Eye (tissue), 1 donor: Measurements from ENCODE around the gene SEC63.
A peak's percentile ranks its signal among the peaks of the same experiment; 100 is the strongest.
"Not testable (repeated sequence)": the region's sequence is repeated elsewhere in the genome, so short reads cannot be mapped to it uniquely, and the experiment has no call there.

Experiments
- DNase-seq: peaks from one replicate; pipeline ENCODE4 v3.0.0-alpha.2; 2015

Gene SEC63

DNA sequence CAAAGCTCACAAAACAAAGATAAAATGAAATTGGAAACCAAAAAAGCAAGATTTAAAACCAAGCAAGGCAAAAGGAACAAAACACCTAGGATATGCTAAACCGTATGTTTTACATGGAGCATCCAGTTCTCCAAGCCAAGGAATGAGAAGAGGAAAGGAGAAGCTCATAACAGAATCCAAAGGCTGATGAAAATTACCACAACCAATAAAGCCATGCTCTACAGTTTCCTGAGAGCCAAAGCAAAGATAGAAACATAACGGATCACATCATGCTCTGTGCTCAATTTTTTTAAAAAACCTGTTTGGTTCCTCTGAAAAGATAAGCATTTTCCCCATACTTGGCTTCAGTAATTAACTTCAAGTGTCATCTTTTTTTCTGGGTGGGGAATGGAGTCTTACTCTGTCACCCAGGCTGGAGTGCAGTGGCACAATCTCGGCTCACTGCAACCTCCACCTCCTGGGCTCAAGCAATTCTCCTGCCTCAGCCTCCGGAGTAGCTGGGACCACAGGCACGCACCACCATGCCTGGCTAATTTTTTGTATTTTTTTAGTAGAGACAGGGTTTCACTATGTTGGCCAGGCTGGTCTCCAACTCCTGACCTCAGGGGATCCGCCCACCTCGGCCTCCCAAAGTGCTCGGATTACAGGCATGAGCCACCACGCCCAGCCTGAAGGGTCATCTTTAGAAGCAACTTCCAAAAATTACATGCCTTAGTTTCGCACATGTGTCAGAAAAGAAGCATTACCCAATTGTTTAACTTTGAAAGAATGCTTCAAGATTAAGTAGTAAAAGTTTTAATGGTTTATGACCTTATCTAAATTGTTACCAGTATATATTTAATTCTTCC lies 31.1 kb downstream of the SEC63 start:
- not testable (repeated sequence) for DNase-seq

DNA sequence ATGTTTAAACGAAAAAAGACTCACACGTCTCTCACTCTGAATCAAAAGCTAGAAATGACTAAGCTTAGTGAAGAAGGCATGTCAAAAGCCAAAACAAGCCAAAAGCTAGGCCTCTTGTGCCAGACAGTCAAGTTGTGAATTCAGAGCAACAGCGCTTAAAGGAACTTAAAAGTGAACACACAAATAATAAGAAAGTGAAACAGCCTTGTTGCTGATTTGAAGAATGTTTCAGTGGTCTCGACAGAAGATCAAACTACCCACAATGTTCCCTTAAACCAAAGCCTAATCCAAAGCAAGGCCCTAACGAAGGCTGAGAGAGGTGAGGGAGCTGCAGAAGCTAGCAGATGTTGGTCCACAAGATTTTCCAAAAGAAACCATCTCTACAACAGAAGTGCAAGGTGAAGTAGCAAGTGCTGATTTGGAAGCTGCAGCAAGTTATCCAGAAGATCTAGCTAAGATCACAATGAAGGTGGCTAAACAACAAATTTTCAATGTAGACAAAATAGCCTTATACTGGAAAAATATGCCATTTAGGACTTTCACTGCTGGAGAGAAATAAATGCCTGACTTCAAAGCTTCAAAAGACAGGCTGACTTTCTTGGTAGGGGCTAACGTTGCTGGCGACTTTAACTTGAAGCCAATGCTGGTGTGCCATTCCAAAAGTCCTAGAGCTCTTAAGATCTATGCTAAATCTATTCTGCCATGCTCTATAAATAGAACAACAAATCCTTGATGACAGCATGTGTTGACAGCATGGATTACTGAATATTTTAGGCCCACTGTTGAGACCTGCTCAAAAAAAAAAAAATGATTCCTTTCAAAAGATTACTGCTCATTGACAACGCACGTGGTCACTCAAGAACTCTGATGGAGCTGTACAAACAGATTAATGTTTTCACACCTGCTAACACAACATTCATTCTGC lies 40.3 kb downstream of the SEC63 start:
- peak; percentile 22 for DNase-seq

GRCh38 chr6:107916961-107917360 lies 41.0 kb downstream of the SEC63 start:
- DNase-seq, result not testable (repeated sequence)

GRCh38 chr6:107911692-107912091 lies 46.3 kb downstream of the SEC63 start:
- DNase-seq, result no peak

GRCh38 chr6:107894809-107895396 lies 63.1 kb downstream of the SEC63 start:
- no peak for DNase-seq

GRCh38 chr6:107890431-107890830 lies 67.6 kb downstream of the SEC63 start:
- not testable (repeated sequence) for DNase-seq

GRCh38 chr6:107885950-107886349 lies 72.1 kb downstream of the SEC63 start:
- DNase-seq, result not testable (repeated sequence)

GRCh38 chr6:107879941-107880340 lies 78.1 kb downstream of the SEC63 start:
- DNase-seq, result no peak

DNA sequence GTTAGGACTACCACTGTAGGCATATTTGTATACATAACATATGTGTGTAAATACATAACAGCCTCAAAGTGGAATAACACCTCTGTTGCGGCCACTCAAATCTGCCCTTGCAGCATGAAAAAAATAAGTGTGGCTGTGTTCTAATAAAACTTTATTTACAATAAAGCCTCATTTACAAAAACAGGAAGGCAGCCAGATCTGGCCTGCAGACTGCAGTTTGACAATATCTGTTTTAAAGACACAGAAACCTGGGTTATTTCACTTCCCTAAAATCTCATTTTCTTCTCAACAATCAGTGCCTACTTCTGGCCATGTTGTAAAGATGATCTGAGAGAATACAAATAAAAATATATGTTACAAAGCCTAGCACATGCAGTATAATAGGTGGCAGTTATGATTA lies 80.0 kb downstream of the SEC63 start:
- DNase-seq, result no peak

GRCh38 chr6:107871976-107872375 lies 86.0 kb downstream of the SEC63 start:
- no peak for DNase-seq

DNA sequence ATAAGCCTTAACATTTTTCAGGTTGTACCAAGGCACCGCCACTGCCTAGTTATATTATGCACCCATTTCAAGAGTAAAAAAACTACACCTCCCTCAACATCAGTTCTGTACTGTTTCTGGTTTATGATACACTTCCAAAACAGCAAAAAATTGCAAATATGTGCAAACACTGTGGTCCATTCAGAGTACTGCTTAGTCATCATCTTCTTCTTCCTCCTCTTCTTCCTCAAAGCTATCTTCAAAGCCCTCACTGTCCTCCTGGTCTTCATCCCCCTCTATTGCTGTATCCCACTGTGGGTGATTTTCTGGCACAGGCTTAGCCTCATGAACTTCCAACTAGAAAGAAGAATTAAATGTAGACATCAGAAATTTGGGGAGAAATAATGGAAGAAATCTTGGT lies 86.5 kb downstream of the SEC63 start:
- not testable (repeated sequence) for DNase-seq

DNA sequence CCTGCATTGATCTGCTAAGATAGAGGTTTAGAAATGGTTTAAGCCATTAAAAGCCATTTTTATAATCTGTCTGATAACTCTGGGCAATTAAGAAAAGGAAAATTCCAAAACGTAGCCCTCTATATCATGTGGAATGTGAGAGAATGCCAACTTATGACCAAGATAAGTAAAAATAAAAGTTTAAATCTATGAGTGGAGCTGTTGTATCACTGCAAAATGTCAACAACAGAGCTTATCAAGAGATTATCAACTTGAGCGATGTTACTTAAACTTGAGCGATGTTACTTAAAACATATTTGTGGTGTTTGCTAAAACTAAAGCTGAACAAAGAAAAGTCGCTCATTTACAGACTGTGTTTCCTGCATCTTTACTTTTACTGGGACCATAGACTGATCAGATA lies 87.0 kb downstream of the SEC63 start:
- DNase-seq, result no peak

DNA sequence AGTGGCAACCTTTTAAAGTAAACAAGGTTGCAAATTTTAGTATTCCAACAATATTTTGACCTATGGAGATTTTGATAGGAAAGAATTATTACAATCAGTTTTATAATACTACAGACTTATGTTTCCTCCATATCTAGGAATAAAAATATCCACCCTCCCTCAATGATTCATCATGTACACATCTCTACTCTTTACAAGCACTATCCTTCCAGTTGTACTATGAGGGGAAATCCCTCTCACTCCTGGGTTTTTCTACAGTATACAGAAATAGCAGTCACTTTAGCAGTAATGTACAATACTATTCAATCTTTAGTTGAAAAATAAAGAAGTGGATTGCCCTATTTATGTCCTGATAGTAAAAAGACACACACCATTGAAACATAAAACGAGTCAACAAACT lies 87.6 kb downstream of the SEC63 start:
- DNase-seq, result no peak

DNA sequence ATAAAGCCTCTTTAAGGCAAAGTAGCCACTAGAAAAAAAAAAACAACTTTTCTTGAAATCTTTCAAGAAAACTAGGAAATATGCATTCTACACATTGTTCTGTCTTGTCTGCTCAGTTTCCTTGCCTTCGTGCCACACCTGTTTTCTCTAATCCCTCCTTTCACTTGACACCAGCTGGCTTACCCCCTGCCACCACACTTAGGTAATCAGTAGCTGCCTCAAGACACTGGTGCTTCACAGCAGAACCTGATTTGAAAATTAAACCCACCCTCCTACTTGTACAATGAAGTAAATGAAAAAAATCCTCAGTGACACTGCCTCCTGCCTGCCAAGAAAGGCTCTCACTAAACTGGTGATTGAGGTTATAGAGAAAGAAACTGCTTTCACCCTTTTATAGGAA lies 88.1 kb downstream of the SEC63 start:
- DNase-seq, result no peak

GRCh38 chr6:107868867-107869611 lies 89.0 kb downstream of the SEC63 start:
- no peak for DNase-seq

- no peak for DNase-seq
These were observed 90.7 kb downstream of the SEC63 start for GRCh38 chr6:107867302-107867615.

DNA sequence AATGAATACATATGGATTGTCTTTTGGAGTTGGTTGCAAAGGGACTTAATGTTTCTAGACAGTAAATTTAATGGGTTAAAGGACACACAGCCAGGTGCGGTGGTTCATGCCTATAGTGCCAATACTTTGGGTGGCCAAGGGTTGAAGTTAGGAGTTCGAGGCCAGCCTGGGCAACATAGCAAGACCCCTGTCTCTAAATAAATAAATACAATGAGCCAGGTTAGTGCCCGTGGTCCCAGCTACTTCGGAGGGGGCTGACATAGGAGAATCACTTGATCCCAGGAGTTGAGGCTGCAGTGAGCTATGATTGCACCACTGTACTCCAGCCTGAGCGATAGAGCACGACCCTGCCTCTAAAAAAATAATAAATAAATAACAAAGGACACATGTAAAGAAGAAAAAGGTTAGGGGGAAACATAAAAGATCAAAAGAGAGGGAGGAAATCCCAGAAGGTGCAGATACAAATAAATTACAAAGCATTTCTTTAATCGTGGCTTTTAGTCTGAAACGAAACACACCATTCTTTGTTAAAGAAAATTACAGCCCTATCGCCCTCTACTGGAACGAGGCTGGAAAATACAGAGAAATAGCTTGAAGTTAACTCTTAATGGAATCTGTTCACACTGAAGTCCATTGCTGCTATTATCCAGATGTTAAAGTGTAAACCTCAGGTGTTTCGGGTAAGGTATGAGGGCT lies 91.3 kb downstream of the SEC63 start:
- DNase-seq, result peak; percentile 82

DNA sequence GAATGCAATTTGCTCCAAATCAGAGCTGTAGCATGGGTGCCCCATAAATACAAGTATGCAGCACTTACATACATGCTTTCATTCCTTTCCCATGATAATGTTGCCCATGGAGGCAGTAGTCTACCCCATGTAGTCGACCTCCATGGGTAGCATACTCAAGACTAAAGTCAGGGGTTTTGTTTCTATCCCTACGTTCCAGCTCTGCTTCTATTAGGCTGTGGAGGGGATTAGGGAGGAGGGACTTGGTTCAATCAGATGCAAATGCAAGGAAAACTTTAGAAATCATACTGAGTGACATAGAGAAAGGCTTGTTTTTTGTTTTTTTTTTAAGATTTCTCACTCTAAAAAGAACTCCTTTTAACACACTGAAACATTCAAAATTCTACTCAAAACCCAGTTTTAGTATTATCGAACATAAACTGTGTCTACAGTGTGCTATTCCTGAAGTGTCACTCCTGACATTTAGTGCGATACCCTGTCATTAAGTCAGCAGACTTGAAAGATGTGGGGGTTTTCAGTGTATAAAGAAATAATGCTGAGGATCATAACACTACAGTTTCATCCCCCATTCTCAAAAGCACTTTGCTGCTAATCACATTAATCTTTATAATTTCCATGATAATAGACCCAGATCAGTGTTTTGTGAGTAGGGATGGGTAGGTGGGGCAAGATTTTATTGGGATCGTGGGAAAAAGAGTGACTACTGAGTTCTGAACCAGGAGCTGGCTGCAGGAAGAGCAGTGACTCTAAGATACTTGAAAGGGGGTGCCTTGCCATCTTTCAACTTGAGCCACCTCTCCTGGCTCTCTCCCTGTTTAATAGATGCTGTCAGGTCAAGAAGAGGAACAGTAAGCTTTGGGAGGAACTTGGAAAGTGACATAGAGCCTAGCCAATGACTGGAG lies 93.5 kb downstream of the SEC63 start:
- DNase-seq, result no peak

- DNase-seq, result no peak
These were observed 95.6 kb downstream of the SEC63 start for GRCh38 chr6:107862383-107862782.

- not testable (repeated sequence) for DNase-seq
These were observed 97.0 kb downstream of the SEC63 start for GRCh38 chr6:107860963-107861362.

DNA sequence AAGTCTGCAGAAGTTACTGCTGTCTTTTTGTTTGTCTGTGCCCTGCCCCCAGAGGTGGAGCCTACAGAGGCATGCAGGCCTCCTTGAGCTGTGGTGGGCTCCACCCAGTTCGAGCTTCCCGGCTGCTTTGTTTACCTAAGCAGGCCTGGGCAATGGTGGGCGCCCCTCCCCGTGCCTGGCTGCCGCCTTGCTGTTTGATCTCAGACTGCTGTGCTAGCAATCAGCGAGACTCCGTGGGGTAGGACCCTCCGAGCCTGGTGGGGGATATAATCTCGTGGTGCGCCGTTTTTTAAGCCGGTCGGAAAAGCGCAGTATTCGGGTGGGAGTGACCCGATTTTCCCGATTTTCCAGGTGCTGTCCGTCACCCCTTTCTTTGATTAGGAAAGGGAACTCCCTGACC lies 97.9 kb downstream of the SEC63 start:
- not testable (repeated sequence) for DNase-seq
